HG02852 (cell line): ENCODE data around the gene DNAI2.

ENCODE experiments used
- ATAC-seq: cut with Tn5 transposase; IDR thresholded peaks from one replicate; pipeline ENCODE4 v1.9.1; 2021; ENCODE audit warnings: mild to moderate bottlenecking, moderate library complexity; ENCODE audit not compliant: unreplicated experiment

DNAI2 gene

DNA sequence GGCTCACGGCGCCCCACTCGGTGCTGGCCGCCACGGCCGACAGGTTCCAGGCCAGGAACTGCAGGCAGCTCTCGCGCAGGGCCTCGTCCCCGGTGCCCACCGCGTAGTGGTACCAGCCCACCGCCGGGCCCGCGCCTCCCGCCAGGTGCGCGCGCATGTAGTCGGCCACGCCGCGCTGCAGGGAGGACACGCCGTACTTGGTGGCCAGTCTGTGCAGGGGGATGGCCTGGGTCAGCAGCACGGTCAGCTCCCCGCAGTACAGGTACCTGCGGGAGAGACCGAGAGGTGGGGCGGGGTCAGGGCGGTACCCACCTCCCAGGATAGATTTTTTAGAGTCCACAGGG lies 83.4 kb downstream of the DNAI2 start:
- no peak for ATAC-seq

DNA sequence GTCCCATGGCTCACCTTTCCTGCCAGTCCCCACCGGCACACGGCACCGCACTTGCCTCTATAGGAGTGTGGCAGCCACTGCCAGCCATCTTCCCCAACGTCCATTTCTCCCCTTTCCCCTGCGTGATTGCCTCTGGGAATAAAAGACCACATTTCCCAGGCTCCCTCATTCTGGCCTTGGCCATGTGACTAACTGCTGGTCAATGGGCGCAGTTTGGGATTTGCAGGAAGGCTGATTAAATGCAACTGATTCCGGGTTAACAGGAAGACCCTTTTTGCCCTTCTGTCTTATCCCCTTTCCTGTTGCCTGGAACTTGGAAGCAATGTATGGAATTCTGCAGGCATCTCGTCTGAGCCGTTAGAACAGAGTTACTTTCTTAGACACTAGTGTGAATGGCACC lies 84.7 kb downstream of the DNAI2 start:
- ATAC-seq: no peak

DNA sequence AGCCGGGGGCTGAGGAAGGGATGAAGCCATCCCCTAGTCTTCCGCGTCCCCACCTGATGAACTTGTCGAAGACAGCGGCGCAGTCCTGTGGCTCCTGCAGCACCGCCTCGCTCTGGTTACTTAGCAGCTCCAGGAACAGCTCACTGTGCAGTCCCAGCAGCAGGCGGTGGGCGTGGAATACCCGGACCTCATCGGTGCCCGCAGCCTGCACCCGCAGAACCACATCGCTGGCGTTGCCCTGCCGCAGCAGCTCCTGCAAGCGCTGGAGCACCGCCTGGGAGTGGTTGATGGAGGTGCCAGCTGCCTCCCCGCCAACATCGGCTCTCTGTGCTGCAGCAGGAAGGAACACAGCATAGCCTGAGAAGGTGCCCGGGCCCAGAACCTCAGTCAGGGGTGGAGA lies 85.9 kb downstream of the DNAI2 start:
- no peak for ATAC-seq

DNA sequence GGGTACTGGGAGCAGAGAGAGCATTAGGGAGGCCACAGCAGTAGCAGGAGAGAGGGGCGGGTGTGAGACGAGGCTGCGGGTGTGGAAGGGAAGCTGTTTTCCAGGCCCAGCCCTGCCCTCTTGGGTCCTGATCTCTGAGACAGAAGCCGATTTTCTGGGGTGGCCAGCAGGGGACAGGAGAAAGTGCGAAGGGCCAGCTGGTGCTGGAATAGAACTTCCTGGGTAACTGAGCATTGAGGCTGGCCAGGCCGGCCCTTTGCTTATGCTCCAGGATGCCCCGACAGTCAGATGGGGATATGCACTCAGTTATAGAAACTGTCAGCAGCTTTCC lies 86.8 kb downstream of the DNAI2 start:
- no peak for ATAC-seq

DNA sequence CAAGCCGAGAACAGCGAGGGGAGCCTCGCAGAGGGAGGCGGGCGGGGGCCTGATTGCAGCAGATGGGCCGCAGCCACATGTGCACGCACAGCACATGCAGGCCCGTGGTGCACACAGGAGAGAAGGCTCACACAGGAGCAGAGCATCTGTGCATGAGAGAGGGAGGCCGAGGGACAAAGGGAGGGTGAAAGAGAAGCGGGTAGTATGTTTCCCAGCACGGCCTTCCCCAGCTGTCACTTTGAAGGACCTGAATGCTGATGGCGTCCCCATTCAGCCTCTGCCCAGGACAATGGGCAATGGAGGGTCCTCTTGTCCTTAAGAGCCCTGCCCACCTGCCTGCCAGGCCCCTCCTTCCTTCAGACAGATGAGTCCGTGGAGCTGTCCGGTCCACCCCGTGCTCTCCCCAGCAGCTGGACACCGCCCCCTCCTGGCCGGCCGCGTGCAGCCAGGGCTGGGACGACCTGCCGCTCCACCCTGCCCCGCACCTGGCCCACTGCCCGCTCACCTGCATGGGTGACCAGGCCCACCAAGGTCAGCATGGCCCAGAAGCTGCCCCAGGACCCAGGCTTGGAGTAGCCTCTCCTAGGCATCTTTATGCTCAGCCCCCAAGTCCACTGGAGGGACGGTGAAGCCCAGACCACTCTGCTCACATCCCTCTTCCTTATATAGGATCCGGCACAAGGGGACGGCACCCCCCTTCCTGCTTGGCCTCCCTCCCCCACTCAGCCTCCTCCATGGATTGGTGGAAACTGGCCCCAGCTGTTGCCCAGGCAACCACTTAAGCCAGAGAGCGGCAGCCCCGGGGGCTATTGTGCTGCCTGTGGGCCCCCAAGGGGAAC lies 87.4 kb downstream of the DNAI2 start, which contains the start of gene BTBD17:
Gene BTBD17 (minus strand): TSS at position 639 of the 839 bp plus-strand sequence. CDS start 49 bp downstream, at position 590.
- ATAC-seq: no peak

DNA sequence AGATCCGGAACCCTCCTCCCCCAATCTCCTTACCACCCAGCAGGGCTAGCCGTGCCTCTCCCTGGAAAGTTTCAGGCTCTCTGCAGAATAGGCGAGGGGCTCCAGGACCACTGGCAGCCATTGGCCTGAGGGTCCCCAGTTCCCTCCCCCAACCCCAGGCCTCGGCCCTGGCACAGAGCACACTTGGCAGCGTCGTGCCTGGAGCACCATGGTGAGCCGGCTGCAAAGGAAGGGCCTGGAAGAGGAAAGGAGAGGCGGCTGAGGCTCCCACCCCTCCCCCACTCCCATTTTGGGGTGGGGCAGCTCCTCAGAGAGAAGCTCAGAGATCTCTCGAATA lies 88.0 kb downstream of the DNAI2 start:
- no peak for ATAC-seq

DNA sequence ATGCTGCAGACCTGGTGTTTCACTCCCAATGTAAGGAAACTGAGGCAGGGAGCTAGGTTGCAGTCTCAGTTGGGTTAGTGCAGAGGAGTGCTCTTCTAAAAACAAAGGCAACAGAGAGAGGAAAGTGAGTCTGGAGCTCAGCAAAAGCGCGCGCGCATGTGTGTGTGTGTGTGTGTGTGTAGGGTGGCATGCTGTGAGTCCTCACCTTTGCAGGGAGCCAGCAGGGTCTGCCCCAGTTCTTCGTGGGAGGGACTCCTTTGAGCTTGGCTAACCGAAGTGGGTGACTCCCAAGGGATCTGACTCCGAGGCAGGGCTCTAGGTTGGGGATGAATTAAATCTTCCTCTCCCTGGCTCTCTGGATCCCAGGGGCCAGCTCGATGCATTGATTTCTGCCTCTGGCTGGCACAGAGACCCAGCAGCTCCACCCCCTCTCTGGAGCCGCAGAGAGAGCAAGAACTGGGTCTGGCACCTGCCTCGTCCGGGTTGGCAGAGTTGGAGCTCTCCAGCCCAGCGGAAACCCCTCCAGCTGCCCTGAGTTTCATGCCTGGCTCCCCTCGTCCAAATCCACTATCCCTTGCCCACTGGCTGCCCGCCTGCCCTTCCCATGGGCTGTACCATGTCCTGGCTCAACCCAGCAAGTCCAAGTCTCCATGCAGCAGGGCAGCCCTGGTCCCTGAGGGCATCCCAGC lies 88.9 kb downstream of the DNAI2 start:
- no peak for ATAC-seq
